ENCODE measurements around the gene LMX1A. TPM values are rescaled to one million over a fixed set of nuclear protein-coding genes. Genes with fewer than 3 reads are reported as not detected.
A peak's percentile ranks its signal among the peaks of the same experiment; 100 is the strongest.

The LMX1A gene
- total RNA-seq, 1 experiment from 2014 or later = not detected

- no peak for DNase-seq (ENCODE audit: low spot score)
- in situ Hi-C loops (cut with HindIII; ENCODE audit: low sequenced_read_pairs) = no loop called here
Measured at GRCh38 chr1:165371588-165372225, 15.2 kb upstream of the LMX1A start.

DNA sequence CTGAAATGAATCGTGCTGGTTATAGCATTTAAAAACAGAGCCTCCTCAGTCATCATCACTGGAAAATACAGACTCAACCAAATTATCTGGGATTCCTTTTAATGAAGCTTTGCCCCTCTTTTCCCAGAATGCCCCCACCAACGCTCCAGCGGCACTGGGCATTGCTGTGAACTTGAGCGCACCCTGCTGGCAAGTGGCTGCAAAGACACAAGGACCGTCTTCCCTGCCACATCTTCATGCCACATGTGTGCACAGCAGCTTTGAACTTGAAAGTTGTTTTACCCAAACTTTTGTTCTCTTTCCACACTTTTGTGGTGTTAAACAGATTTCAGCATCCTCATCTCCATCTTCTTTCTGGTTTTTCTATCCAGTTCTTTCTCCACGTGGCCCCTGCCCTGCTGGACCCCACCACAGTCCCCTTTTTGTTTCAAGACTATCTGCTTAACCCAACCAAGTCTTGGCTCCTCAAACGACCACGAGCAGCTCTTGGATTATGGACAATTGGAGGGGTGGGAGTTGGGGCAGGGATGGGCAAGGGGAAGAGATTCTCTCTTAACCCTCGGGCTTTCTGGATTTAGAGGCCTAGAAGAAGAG, 12.8 kb upstream of the LMX1A start:
- in situ Hi-C loops (cut with HindIII; ENCODE audit: low sequenced_read_pairs) = no loop called here

GRCh38 chr1:165367375-165367993, 11.0 kb upstream of the LMX1A start:
- in situ Hi-C loops (cut with HindIII; ENCODE audit: low sequenced_read_pairs) = no loop called here
- DNase-seq (ENCODE audit: low spot score) = peak; percentile 78

More for the DNA sequence above, 12.8 kb upstream of the LMX1A start:
- peak; percentile 25 for DNase-seq (ENCODE audit: low spot score)

GRCh38 chr1:165365341-165365740, 8.8 kb upstream of the LMX1A start:
- DNase-seq (ENCODE audit: low spot score) = no peak
- in situ Hi-C loops (cut with HindIII; ENCODE audit: low sequenced_read_pairs) = no loop called here

GRCh38 chr1:165364568-165365133, 8.1 kb upstream of the LMX1A start:
- in situ Hi-C loops (cut with HindIII; ENCODE audit: low sequenced_read_pairs) = no loop called here
- no peak for DNase-seq (ENCODE audit: low spot score)

DNA sequence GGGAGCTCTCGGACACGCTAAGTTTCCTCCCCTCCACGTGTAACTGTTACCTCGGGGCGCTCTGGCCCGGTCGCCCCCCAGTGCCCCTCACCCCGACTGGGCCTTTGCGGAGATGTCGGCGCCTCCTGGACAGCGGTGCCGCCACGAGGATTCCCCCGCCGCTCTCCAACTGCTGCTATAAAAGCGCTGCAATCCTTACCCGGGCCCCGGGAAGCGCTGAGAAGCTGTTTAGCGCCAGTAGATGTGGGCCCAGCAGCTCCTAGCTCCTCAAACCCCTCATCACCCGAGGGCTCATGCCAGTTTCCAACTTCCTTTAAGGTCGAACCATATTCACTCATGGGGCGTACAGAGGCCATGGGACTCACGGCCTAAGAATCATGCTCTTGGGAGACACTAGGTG, 361 bp upstream of the LMX1A start:
- DNase-seq (ENCODE audit: low spot score) = no peak
- in situ Hi-C loops (cut with HindIII; ENCODE audit: low sequenced_read_pairs) = no loop called here

DNA sequence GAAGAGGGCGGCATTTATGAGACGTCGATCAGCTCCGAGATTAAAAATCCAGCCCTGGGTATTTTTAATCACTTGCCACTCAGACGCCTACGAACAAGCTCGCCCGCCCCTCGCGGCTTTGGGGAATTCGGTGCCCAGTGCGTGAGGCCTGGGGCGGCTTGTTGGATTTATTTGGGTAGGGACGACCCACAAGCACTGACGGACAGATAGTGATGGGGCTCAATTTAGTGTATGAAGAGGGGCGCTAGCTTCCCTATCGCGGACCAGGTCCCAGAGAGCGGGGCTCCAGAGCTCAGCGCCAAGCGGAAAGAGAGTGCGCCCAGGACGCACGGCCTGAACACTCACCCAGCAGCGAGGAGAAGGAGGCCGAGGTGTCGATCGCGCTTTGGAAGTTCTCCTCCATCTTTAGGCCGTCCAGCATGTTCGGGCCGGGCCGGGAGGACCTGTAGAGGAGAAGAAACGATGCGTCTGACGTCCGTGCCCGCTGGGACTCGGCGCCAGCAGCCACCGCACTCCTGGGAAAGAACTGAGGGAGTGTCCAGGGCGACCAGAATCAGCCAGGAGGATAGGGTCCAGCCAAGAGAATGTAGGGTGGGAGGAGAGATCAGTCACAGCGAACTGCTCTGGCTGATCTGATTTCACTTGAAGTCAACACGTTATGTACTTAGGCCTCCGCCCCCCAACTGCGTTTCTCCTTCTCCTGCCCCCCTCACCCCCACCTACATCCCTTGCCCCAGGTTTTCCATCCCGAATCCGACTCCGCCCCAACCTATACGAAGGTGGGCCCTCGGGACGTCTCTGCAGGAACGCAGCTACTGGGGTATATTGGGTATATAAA, 1.2 kb downstream of the LMX1A start:
- no peak for DNase-seq (ENCODE audit: low spot score)
- in situ Hi-C loops (cut with HindIII; ENCODE audit: low sequenced_read_pairs) = no loop called here

- no peak for DNase-seq (ENCODE audit: low spot score)
- in situ Hi-C loops (cut with HindIII; ENCODE audit: low sequenced_read_pairs) = no loop called here
Measured at GRCh38 chr1:165354739-165355138, 1.8 kb downstream of the LMX1A start.

- DNase-seq (ENCODE audit: low spot score) = no peak
- in situ Hi-C loops (cut with HindIII; ENCODE audit: low sequenced_read_pairs) = no loop called here
Measured at GRCh38 chr1:165353731-165354671, 2.5 kb downstream of the LMX1A start.

- in situ Hi-C loops (cut with HindIII; ENCODE audit: low sequenced_read_pairs) = no loop called here
- DNase-seq (ENCODE audit: low spot score) = no peak
Measured at GRCh38 chr1:165352442-165353293, 3.8 kb downstream of the LMX1A start.

GRCh38 chr1:165351863-165352441, 4.6 kb downstream of the LMX1A start:
- DNase-seq (ENCODE audit: low spot score) = no peak
- in situ Hi-C loops (cut with HindIII; ENCODE audit: low sequenced_read_pairs) = no loop called here

DNA sequence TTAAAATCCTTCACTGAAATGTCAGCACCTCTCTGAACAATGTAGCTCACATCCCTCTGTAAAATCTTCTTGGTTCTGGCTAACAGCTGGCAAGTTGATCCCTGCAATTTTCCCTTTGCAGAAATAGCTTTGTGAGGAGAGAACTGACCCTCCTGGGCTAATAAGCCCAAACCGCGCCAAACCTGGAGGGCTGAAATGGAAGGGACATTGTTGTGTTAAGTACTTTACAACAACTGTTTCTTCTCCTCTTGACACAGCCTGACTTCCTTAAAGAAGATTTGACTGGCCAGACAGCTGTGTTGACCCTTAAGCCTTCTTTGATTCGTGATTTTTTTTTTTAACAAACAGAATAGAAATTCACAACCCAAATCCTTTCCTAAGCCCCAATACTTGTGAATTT, 5.7 kb downstream of the LMX1A start:
- no peak for DNase-seq (ENCODE audit: low spot score)
- in situ Hi-C loops (cut with HindIII; ENCODE audit: low sequenced_read_pairs) = no loop called here

- in situ Hi-C loops (cut with HindIII; ENCODE audit: low sequenced_read_pairs) = no loop called here
- no peak for DNase-seq (ENCODE audit: low spot score)
Measured at GRCh38 chr1:165345502-165345901, 11.0 kb downstream of the LMX1A start.

GRCh38 chr1:165344736-165345135, 11.8 kb downstream of the LMX1A start:
- DNase-seq (ENCODE audit: low spot score) = no peak
- in situ Hi-C loops (cut with HindIII; ENCODE audit: low sequenced_read_pairs) = no loop called here

DNA sequence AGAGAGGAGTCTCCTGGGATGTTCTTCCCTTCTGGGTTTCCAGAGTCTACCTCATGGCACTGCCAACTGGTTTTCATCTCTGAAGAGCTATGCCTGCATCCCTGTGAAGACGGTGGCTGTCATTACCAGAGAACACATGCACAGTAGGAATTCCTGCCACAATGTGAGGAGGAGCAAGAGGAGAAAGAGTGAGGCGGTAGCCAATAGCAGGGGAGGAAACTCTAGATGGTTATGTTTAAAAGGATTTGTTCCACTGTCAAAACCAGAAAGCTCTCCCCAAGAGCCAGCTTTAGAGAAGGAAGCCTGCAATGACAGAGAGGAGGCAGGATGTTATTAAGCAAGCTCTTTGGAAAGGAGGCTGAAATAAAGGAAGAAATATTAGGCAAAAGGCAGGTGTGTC, 12.3 kb downstream of the LMX1A start:
- no peak for DNase-seq (ENCODE audit: low spot score)

GRCh38 chr1:165342587-165342986, 13.9 kb downstream of the LMX1A start:
- in situ Hi-C loops (cut with HindIII; ENCODE audit: low sequenced_read_pairs) = no loop called here
- DNase-seq (ENCODE audit: low spot score) = no peak

More for the DNA sequence above, 12.3 kb downstream of the LMX1A start:
- in situ Hi-C loops (cut with HindIII; ENCODE audit: low sequenced_read_pairs) = no loop called here

- in situ Hi-C loops (cut with HindIII; ENCODE audit: low sequenced_read_pairs) = no loop called here
- no peak for DNase-seq (ENCODE audit: low spot score)
Measured at GRCh38 chr1:165342168-165342567, 14.3 kb downstream of the LMX1A start.

Measured in G401 (cell line).